HS-5 (cell line): ENCODE data around the gene B4GALNT4.
"Not testable (repeated sequence)": the region's sequence is repeated elsewhere in the genome, so short reads cannot be mapped to it uniquely, and the experiment has no call there.

ENCODE experiments used
- DNase-seq: peaks from one replicate; pipeline ENCODE4 v3.0.0-alpha.2; 2012; ENCODE audit warnings: low read depth

Gene B4GALNT4

DNA sequence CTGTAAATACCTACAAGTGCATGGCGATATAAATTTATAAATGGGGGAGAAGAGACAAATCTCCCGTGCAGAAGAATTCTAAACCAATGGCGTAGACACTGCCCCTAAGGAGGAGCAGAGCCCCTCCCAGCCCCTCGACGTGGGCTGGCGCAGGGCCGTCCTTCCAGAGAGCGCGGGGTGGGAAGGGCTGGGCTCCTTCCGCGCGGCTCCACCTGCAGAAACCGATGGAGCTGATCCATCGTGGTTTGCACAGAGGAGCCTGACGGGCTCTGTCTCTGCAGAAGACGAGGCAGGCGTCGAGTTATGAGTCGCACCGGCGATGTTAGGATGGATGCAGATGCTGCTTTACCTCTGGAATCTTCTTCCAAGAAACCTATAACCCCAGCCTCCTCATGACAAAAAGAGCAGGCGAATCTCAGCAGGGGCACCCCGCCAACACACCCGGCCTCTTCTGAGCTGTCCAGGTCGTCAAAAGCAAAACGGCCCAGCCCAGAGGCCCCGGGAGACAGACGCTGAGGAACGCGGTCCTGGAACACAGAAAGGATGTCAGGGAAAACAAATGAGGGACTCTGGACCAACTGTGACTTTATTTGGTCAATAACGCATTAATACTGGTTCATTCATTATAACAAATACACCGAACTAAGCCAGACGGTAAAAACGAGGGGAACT, 11.0 kb upstream of the B4GALNT4 start:
- DNase-seq = no peak

DNA sequence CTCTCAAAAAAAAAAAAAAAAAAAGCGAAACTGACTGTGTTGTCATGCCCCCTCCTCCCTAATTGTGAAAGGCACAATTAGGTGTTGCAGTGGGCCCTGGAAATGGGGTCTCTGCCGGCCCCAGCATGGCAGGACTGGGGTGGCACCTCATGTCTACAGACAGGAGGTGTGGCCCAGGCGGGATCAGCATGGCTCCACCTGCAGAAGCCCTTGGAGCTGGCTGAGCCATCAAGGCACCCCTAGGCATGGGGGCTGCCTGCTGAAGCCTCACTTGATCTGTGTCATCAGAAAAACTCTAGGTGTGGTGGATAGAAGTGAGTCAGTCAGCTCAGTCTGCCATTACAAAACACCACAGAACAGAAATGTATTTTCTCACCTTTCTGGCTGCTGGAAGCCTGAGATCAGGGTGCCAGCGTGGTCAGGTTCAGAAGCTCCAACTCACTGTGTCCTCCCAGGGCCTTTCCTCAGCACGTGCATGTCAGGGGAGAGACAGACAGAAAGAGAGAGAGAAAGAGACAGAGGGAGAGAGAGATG, 10.1 kb upstream of the B4GALNT4 start:
- DNase-seq = no peak

DNA sequence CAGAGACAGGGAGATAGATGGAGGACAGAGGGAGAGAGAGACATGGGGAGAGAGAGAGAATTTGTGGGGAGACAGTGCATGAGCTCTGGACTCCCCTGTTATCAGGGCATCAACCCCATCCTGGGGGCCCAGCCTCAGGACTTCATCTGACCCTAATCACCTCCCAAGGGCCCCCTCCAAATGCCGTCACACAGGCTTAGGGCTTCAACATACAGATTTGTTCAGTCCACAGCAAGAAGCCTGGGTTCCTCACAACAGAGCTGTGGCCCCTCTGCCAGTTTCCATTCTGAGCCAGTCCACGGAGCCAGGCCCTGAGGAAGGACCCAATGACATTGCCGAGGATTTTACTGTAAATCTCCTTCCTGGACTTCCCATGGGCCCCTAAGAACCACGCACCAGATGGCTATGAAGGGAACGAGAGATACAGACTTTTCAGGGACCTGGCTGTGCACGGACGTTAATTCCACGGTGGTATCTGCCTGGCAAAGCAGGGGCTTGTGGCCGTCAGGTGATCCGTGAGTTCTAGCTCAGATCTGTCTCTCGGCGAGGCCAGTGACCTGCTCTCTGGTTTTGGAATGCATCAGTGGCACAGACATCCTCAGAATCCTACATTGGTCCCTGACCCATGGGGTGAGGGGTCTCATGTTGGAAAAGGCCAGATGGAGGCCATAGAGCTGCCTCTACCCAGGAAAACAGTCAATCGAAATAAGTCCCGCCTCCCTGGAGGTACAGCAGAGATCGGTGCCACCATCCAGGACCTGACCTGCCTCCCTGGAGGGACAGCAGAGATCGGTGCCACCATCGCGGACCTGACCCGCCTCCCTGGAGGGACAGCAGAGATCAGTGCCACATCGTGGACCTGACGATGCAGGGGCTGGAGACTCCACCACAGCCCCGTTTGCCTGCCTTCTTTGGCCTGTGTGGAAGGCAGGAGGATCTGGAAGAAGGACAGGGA, 8.7 kb upstream of the B4GALNT4 start:
- DNase-seq = no peak

DNA sequence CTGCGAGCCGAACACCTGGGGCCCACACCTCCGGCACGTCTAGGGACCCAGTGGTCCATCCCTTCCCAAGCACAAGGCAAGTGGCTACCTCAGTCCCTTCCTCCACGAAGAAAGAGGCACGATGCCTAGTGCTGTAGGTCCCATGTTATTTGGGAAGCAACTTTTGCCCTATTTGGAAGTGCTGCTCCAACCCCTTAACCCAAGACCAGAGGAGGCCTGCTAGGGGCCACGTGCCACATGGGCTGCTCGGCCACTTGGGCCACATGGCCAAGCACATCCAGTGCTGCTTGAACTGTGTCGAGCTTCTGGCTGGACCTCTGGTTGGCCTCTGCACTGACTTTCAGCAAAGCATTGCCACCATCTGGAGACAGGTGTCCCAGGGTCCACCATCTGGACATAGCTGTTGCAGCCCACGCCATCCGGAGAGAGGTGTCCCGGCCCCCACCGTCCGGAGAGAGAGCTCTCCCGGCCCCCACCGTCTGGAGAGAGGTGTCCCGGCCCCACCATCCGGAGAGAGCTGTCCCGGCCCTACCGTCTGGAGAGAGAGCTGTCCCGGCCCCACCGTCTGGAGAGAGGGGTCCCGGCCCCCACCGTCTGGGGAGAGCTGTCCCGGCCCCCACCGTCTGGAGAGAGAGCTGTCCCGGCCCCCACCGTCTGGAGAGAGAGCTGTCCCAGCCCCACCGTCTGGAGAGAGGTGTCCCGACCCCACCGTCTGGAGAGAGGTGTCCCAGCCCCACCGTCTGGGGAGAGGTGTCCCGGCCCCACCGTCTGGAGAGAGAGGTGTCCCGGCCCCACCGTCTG, 6.5 kb upstream of the B4GALNT4 start:
- no peak for DNase-seq

DNA sequence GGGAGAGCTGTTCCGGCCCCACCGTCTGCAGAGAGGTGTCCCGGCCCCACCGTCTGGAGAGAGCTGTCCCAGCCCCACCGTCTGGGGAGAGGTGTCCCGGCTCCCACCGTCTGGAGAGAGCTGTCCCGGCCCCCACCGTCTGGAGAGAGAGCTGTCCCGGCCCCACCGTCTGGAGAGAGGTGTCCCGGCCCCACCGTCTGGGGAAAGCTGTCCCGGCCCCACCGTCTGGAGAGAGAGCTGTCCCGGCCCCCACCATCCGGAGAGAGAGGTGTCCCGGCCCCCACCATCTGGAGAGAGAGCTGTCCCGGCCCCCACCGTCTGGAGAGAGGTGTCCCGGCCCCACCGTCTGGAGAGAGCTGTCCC, 5.9 kb upstream of the B4GALNT4 start:
- DNase-seq = not testable (repeated sequence)

DNA sequence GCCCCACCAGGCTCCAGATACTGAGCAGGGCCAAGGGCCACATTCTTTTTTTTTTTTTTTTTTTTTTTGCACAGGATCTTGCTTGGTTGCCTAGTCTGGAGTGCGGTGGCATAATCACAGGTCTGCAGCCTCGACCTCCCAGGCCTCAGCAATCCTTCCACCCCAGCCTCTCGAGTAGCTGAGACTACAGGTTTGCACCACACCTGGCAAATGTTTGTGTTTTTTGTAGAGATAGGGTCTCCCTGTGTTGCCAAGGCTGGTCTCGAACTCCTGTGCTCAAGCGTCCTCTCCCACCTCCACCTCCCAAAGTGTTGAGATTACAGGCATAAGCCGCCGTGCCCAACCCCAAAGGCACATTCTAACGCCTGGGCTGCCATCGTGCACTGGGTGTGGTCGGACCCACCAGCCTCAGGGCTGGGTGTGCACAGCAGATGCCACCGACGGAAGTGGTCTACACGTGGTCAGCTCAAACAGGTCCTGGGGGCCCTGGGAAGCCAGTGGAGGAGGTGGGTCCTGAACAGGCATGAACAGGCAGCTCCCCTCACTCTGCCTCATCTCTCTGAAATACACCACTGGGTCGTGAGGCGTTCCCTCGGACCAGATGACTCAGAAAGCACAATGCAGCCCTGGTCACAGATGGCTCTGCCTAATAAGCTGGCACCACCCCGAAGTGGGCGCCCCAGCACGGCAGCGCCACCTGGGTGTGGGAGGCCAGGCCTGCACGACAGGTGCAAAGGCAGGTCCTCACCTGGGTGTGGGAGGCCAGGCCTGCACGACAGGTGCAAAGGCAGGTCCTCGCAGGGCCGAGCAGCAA, 5.1 kb upstream of the B4GALNT4 start:
- peak; percentile 13 for DNase-seq

DNA sequence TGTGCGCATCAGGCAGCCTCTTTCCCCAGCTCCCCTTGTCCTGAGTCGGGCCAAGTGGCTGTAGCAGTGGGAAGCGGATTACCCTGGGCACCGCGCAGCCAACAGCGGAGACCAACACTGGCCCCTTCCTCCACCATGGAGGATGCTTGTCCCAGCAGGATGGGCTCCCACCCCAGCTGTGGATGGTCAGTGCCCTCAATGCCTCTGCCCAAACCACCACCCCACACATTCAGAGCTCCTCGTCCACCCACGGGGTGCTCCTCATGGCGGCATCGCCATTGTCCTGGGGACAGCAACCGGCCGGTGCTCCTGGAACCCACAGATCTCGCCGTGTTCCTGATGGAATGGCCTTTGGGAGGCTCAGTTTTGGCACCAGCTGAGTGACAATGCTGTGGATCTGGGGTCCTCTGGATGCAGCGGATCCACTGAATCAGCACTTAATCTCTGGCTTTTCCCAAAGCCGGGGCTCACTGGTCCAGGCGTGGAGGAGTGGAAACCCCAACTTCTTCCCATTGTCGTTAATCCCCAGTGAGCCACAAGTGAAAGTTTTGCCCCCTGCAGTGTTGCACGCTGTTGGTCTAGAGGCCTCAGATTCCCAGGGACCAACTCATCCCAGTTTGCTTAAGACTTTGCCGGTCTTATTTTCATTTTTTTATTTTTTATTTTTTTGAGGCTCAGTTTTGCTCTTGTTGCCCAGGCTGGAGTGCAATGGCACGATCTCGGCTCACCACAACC, 4.1 kb upstream of the B4GALNT4 start:
- no peak for DNase-seq

DNA sequence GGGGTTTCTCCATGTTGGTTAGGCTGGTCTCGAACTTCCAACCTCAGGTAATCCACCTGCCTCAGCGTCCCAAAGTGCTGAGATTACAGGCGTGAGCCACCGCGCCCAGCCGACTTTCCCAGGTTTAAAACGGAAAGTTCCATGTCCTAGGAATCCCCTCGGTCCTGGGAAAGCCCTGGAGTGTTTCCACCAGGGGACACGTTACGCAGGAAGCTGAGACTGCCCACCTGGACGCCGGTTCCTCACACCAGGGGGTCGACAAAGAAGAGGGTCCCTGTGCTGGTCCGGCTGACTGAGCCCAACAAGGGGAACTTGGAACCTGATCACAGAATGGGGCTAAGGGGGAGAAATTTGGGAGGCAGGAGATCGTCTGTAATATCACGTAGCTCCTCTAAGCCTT, 3.5 kb upstream of the B4GALNT4 start:
- no peak for DNase-seq

DNA sequence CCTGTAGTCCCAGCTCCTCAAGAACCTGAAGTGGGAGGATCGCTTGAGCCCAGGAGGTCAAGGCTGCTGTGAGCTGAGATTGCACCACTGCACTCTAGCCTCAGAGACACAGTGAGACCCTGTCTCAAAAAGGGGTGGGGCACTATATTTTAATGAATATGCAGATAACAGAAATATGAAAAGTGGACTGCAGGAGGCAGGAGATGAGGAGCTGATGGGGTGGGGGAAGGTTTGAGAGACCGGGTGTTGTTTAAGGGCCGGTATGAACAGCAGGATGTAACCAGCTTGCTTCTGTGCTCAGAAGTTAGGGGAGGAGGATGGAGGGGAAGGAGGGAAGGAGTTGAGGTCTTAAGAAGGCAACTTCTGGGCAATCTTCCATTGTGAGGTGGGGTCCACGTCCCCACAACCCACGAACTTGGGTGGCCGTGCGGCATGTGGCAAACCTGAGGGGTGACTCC, 1.3 kb upstream of the B4GALNT4 start:
- DNase-seq = no peak

DNA sequence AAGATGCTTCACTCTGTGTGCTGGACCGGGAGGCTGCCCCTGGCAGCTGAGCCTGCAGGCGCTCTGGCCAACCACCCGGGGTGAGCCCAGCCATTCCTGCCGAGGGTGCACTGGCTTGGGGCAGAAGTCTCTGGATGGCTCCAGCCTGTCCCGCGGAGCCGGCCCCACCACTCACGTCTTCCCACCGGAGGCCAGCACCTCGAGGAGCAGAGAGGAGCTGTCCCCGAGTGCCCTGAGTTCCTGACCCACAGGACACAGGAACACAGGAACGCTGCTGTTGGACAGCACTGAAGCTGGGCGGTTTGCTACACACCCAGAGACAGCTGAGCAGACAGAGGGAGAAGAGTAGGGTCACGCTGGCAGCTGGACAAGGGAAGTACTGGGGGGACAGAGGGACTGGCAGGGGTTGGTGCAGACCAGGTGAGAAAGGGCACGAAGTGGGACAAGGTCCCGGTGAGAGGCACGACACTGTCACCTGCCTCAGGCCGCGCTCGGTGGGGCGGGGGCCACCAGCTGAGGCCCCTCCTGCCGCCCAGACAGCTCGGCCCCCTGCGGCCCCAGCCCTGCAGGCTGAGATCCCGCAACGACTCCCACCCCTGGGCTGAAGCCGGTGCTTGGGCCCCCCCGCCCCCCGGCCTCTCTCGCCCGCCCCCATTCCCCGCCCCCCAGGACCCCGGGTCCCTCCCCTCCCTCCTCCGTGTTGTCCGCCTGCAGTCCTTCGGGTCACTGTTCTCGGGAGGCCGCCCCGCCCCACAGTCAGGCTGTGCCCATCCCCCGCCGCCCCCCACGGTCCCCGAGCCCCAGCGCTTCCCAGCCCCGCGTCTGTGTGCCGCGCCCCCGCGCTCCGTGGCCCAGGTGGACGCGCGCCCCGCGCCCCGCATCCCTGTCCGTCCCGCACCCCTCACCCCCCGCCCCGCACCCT, 624 bp upstream of the B4GALNT4 start:
- DNase-seq = no peak

DNA sequence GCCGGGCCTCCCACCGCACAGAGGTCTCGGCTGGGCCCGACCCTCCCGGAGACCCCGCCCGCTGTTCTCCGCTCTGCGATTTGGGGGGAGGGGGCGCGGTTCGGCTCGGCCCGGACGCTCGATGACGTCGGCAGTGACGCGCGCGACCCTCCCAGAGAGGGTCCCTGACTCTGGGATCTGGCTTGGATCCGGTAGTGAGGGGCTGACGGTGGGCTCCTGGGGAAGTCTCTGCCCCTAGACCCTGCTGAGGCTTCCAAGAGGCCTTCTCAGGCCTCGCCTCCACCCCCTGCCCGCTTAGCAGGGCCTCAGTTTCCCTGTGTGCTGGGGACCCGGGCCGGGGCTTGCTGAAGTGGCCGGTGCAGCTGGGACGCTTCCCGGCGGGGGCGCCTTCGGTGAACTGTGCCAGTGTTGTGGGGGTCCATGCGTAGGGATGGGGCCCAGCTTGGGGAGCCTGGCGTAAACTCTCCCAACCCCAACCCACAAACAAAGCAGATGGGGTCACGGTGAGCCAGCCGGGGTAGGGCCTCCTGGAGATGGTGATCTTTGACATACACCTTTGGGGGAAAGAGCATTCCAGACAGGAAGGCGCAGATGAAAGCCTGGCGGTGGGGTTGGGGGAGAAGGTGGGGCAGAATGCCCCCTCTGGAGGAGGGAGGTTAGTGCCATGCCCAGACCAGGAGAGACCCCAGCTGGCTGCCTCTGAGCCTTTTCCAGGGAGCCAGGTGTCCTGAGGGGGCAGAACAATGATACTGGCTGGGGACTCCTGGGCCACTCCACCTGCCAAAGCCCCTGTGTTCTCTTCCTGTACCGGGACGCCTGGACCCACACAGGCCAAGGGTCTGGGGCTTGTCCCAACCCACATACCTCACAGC, 1.0 kb downstream of the B4GALNT4 start:
- DNase-seq = no peak

DNA sequence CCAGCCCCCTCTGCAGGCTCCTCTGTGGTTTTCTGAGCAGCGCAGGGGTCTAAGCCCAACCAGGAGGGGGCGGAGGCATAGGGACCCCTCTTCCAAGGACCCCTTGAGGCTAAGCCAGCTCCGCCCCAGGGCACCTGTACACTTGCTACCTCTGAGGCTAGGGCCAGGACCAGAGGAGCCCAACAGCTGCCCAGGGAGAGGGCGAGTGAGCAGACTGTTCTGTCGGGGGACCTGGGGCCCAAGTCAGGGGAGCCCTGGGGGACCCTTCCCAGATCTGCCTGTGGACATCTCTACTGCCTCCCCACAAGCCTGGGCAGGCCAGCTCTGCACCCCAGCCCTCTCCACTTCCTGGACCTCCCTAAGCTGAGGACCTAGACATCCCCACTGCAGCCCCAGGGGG, 1.8 kb downstream of the B4GALNT4 start:
- no peak for DNase-seq

DNA sequence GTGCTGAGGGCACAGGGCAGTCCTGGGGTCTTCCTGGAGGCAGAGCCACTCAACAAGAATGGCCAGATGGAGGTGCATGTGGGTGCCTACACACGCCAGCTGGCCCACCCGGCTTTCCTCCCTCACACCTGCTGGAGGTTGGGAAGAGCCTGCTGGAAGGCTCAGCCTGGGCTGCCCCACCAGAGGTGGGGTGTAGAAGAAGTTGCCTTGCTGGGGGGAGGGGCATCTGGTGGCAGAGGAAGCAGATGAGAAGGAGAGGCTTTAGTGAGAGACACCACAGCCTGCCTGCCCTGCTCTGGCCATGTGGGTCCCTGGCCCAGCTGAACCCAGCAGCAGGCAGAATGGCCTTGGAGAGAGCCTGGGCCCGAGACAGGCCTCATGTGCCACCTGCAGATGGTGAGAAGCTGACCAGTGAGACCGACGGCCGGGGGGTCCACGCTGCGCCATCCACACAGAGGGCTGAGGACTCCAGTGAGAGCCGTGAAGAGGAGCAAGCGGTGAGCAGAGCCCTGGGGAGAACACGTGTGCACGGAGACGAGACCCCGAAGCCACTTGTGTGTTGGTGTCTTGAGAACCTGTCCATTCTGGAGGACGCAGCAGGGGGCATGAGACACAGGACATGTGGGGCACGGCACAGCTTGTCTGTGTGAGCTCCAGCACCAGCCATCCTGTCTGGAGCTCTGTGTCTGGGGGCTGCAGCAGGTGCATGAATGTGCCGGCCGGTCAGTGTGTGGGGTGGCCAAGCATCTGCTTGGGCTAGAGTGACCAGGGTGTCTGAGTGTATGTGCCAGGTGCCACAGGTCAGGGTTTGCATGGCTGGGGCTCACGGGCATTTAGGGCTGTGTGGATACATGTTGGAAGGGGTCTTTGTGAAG, 2.7 kb downstream of the B4GALNT4 start:
- no peak for DNase-seq

DNA sequence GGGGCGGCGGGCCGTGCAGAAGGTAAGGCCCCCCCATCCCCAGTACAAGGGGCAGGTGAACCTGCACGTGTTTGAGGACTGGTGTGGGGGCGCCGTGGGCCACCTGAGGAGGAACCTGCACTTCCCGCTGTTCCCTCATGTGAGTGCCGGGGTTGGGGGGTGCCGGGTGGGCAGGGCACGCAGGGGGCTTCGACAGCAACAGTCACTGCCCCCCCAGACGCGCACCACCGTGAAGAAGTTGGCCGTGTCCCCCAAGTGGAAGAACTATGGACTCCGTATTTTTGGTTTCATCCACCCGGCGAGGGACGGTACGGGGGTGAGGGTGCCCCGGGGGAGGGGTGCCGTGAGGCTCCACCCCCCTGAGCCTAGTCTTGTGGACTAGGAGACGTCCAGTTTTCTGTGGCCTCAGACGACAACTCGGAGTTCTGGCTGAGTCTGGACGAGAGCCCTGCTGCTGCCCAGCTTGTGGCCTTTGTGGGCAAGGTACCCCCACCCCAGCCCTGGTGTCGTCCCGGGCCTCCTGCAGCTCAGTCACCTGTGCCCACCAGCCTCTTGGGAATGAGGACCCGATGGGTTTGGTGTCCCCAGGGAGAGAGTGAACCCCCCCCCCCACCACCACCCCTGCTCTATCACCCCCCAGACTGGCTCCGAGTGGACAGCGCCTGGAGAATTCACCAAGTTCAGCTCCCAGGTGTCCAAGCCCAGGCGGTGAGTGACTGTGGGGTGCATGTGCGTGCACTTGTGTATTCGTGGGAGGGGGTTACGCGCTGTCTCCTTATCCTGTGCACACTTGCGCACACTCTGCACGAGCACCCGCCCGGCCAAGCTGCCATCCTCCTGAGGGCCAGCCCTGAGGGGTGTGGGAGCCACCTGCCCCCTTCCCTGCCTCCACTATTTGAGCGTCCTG, 3.8 kb downstream of the B4GALNT4 start:
- no peak for DNase-seq

DNA sequence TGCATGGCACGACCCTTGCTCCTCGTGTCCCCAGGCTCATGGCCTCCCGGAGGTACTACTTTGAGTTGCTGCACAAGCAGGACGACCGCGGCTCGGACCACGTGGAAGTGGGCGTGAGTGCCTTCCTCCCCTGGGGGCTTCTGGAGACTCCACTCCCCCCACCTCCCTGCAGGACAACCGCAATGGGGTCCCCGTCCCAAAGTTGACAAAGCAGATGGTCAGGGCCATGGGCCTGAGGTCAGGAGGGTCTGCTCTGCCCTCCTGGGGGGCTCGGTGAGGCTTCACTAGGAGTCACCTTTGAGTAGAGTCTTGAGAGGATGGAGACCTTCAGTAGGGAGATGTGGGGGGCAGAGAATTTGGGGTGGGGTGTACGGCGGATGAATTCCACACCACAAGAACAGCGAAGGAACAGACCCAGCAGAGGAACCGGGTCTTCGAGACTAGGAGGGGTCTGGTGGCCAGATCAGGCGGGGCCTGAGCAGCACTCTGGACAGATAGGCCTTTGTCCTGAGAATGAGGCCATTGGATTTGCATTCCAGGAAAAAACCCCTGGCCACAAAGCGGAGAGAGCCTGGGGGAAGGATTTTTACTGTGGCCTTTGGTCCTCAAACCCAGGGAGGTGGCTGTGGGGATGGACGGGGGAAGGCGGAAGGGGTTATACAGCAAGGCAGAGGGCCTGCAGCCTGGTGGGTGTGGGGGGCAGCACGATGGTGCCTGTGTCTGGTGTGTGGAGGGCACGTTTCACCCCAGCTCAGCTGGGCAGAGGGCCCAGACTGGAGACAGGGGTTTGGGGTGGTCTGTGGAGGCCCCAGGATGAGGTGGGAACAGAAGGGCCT, 4.6 kb downstream of the B4GALNT4 start:
- no peak for DNase-seq
